Keratinocyte (primary cell): ENCODE data around the gene DIS3L2.

ENCODE experiments used
- EZH2 ChIP-seq: IDR thresholded peaks from one replicate; pipeline ENCODE4 v1.6.1; 2012; ENCODE audit warnings: inconsistent platforms, mild to moderate bottlenecking, low read length, moderate library complexity
- TF ChIP-seq, protein P1 (sequence below), 3 experiments: IDR thresholded peaks in 1 of 3; conservative IDR thresholded peaks in 1 of 3; optimal IDR thresholded peaks in 1 of 3; 2 replicates in 2 of 3; 3 replicates in 1 of 3; pipeline versions ENCODE3 to v1.5.1; 2011; ENCODE audit warnings: low read length in 3 of 3, mild to moderate bottlenecking in 3 of 3, moderate library complexity in 2 of 3, control low read depth in 1 of 3, inconsistent platforms in 1 of 3; ENCODE audit not compliant: insufficient read depth in 2 of 3; ENCODE audit errors: extremely low read depth in 1 of 3

DNA sequence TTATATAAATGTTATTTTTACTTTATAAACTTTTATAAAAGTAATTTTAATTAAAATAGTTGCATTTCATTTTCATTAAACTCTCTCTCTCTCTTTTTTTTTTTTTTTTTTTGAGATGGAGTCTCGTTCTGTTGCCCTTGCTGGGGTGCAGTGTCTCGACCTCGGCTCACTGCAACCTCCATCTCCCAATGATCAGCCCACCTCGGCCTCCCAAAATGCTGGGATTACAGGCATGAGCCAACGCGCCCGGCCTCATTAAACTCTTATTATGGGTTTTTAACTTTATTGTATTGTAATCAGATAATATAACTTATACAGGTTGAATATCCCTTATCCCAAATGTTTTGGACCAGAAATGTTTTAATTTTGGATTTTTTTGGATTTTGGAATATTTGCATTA lies 24.5 kb upstream of the DIS3L2 start:
- TF ChIP-seq, protein P1, sequence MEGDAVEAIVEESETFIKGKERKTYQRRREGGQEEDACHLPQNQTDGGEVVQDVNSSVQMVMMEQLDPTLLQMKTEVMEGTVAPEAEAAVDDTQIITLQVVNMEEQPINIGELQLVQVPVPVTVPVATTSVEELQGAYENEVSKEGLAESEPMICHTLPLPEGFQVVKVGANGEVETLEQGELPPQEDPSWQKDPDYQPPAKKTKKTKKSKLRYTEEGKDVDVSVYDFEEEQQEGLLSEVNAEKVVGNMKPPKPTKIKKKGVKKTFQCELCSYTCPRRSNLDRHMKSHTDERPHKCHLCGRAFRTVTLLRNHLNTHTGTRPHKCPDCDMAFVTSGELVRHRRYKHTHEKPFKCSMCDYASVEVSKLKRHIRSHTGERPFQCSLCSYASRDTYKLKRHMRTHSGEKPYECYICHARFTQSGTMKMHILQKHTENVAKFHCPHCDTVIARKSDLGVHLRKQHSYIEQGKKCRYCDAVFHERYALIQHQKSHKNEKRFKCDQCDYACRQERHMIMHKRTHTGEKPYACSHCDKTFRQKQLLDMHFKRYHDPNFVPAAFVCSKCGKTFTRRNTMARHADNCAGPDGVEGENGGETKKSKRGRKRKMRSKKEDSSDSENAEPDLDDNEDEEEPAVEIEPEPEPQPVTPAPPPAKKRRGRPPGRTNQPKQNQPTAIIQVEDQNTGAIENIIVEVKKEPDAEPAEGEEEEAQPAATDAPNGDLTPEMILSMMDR (optimal IDR thresholded peaks at IDR 0.05 in 1 of 3, IDR thresholded peaks at IDR 0.05 in 1 of 3, conservative IDR thresholded peaks at IDR 0.05 in 1 of 3; ENCODE audit: extremely low read depth in 1 of 3, insufficient read depth in 2 of 3, low read length in 3 of 3): no peak
- no peak for TF ChIP-seq EZH2
